HS-27A (cell line): ENCODE measurements around the gene GSTO2.

Experiments used
- DNase-seq: peaks from one replicate; pipeline ENCODE4 v3.0.0-alpha.2; 2012; ENCODE audit warnings: low read depth, missing footprints

Gene GSTO2

GRCh38 chr10:104253606-104254410, 15.2 kb upstream of the GSTO2 start:
- DNase-seq = no peak

- DNase-seq = no peak
Observed at GRCh38 chr10:104254493-104255310, 14.3 kb upstream of the GSTO2 start, which contains the start of gene GSTO1. Gene GSTO1, plus strand, starts transcription at chr10:104254892. Its CDS starts 37 bp downstream, at chr10:104254929.

- DNase-seq = no peak
Observed at GRCh38 chr10:104255311-104255981, 13.5 kb upstream of the GSTO2 start.

- DNase-seq = no peak
Observed at GRCh38 chr10:104256335-104256961, 12.5 kb upstream of the GSTO2 start.

- DNase-seq = no peak
Observed at GRCh38 chr10:104257235-104257634, 11.7 kb upstream of the GSTO2 start.

GRCh38 chr10:104258209-104258608, 10.8 kb upstream of the GSTO2 start:
- no peak for DNase-seq

- DNase-seq = no peak
Observed at GRCh38 chr10:104259456-104259855, 9.5 kb upstream of the GSTO2 start.

GRCh38 chr10:104259999-104260774, 8.8 kb upstream of the GSTO2 start:
- no peak for DNase-seq

- no peak for DNase-seq
Observed at GRCh38 chr10:104260775-104261115, 8.2 kb upstream of the GSTO2 start.

- no peak for DNase-seq
Observed at GRCh38 chr10:104262055-104262454, 6.9 kb upstream of the GSTO2 start.

GRCh38 chr10:104264783-104265182, 4.2 kb upstream of the GSTO2 start:
- DNase-seq = no peak

- DNase-seq = no peak
Observed at GRCh38 chr10:104267721-104268404, 1.1 kb upstream of the GSTO2 start.

GRCh38 chr10:104268405-104268712, 625 bp upstream of the GSTO2 start:
- no peak for DNase-seq

GRCh38 chr10:104273286-104273685, 4.3 kb downstream of the GSTO2 start:
- no peak for DNase-seq

GRCh38 chr10:104273899-104274575, 5.1 kb downstream of the GSTO2 start:
- DNase-seq = no peak

- no peak for DNase-seq
Observed at GRCh38 chr10:104274762-104275721, 6.1 kb downstream of the GSTO2 start.

- no peak for DNase-seq
Observed at GRCh38 chr10:104276192-104276591, 7.2 kb downstream of the GSTO2 start.

- DNase-seq = no peak
Observed at GRCh38 chr10:104277785-104278184, 8.8 kb downstream of the GSTO2 start.

GRCh38 chr10:104279550-104280259, 10.7 kb downstream of the GSTO2 start:
- no peak for DNase-seq
